Thyroid gland (tissue), 4 donors: ENCODE results near the gene KRTAP2-2.

Source experiments
- POLR2A ChIP-seq, 2 donors: fragments of 450-650 bp; IDR thresholded peaks; one replicate each; pipeline ENCODE4 v1.6.1; 2017; ENCODE audit warnings: antibody characterized with exemption in 2 of 2, mild to moderate bottlenecking in 2 of 2, moderate library complexity in 1 of 2
- TF ChIP-seq, protein P1 (sequence below), 6 experiments: fragments of 200-600 bp in 3 of 6; fragments of 450-650 bp in 3 of 6; sonication (generic) in 3 of 6; IDR thresholded peaks; one replicate each; pipeline ENCODE4 v1.5.1; 2016 to 2019; ENCODE audit warnings: antibody characterized with exemption in 6 of 6, mild to moderate bottlenecking in 2 of 6, inconsistent platforms in 1 of 6, moderate library complexity in 1 of 6

GRCh38 chr17:41016578-41017215 lies 38.3 kb downstream of the KRTAP2-2 start:
- TF ChIP-seq, protein P1, sequence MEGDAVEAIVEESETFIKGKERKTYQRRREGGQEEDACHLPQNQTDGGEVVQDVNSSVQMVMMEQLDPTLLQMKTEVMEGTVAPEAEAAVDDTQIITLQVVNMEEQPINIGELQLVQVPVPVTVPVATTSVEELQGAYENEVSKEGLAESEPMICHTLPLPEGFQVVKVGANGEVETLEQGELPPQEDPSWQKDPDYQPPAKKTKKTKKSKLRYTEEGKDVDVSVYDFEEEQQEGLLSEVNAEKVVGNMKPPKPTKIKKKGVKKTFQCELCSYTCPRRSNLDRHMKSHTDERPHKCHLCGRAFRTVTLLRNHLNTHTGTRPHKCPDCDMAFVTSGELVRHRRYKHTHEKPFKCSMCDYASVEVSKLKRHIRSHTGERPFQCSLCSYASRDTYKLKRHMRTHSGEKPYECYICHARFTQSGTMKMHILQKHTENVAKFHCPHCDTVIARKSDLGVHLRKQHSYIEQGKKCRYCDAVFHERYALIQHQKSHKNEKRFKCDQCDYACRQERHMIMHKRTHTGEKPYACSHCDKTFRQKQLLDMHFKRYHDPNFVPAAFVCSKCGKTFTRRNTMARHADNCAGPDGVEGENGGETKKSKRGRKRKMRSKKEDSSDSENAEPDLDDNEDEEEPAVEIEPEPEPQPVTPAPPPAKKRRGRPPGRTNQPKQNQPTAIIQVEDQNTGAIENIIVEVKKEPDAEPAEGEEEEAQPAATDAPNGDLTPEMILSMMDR (IDR thresholded peaks at IDR 0.05), result no peak
- TF ChIP-seq POLR2A (IDR thresholded peaks at IDR 0.05), result no peak
